ENCODE measurements around the gene CIRBP. TPM values are rescaled to one million over a fixed set of nuclear protein-coding genes. Genes with fewer than 3 reads are reported as not detected.

Gene CIRBP
- total RNA-seq, 1 donor from 2014 or later, result 421 TPM

GRCh38 chr19:1271528-1272422 is 2.6 kb downstream of the CIRBP start:
- TF ChIP-seq CTCF (conservative IDR thresholded peaks at IDR 0.05), result no peak
- peaks cover 65% of the 10 kb centered on the region for H3K4me1 Mint-ChIP-seq
- DNase-seq (ENCODE audit: low read depth, low spot score), result no peak
- peak overlapping the region; percentile 91 for H3K4me3 Mint-ChIP-seq
- H3K9me3 Mint-ChIP-seq, result no peaks in the 10 kb centered on the region
- H3K27me3 Mint-ChIP-seq (ENCODE audit: low read depth), result peaks cover 28% of the 10 kb centered on the region
- H3K27ac Mint-ChIP-seq (ENCODE audit: unreplicated experiment), result no peak overlapping the region
- peaks cover 23% of the 10 kb centered on the region for H3K36me3 Mint-ChIP-seq (ENCODE audit: low read depth)

GRCh38 chr19:1272423-1273262 is 3.5 kb downstream of the CIRBP start:
- no peaks in the 10 kb centered on the region for H3K9me3 Mint-ChIP-seq
- H3K36me3 Mint-ChIP-seq (ENCODE audit: low read depth), result peaks cover 23% of the 10 kb centered on the region
- TF ChIP-seq CTCF (conservative IDR thresholded peaks at IDR 0.05), result no peak
- H3K4me1 Mint-ChIP-seq, result peaks cover 61% of the 10 kb centered on the region
- no peak overlapping the region for H3K27ac Mint-ChIP-seq (ENCODE audit: unreplicated experiment)
- H3K27me3 Mint-ChIP-seq (ENCODE audit: low read depth), result peaks cover 22% of the 10 kb centered on the region
- peak overlapping the region; percentile 84 for H3K4me3 Mint-ChIP-seq
- DNase-seq (ENCODE audit: low read depth, low spot score), result no peak

GRCh38 chr19:1273263-1274041 is 4.3 kb downstream of the CIRBP start:
- Mint-ChIP-seq H3K27me3 (ENCODE audit: low read depth) (peaks cover 22% of the 10 kb centered on the region), H3K4me1 (peaks cover 55% of the 10 kb centered on the region), H3K27ac (ENCODE audit: unreplicated experiment) (no peak overlapping the region), H3K9me3 (no peaks in the 10 kb centered on the region), H3K36me3 (ENCODE audit: low read depth) (peaks cover 23% of the 10 kb centered on the region), H3K4me3 (peak overlapping the region; percentile 84)
- DNase-seq (ENCODE audit: low read depth, low spot score), result no peak
- TF ChIP-seq CTCF (conservative IDR thresholded peaks at IDR 0.05), result no peak

- Mint-ChIP-seq H3K27ac (ENCODE audit: unreplicated experiment) (no peak overlapping the region), H3K9me3 (no peaks in the 10 kb centered on the region), H3K4me1 (peaks cover 49% of the 10 kb centered on the region), H3K4me3 (peak overlapping the region; percentile 84), H3K36me3 (ENCODE audit: low read depth) (peaks cover 23% of the 10 kb centered on the region), H3K27me3 (ENCODE audit: low read depth) (peaks cover 19% of the 10 kb centered on the region)
- TF ChIP-seq CTCF (conservative IDR thresholded peaks at IDR 0.05), result no peak
- DNase-seq (ENCODE audit: low read depth, low spot score), result no peak
Measured at GRCh38 chr19:1274081-1274851, 5.1 kb downstream of the CIRBP start.

All from neural crest cell (in vitro differentiated cells).